GM23248 (cell line): ENCODE data around the gene NUP214.

Source experiments
- EZH2 ChIP-seq: fragments of 200-600 bp; sonication (generic); IDR thresholded peaks from 2 replicates; pipeline ENCODE4 v1.6.1; 2018; ENCODE audit warnings: antibody characterized with exemption, mild to moderate bottlenecking; ENCODE audit not compliant: insufficient read depth, poor library complexity, severe bottlenecking
- EZH2phosphoT487 ChIP-seq: fragments of 200-600 bp; sonication (generic); IDR thresholded peaks from 2 replicates; pipeline ENCODE4 v1.6.1; 2018; ENCODE audit warnings: antibody characterized with exemption, moderate library complexity, mild to moderate bottlenecking, low read depth; ENCODE audit not compliant: insufficient read depth

- TF ChIP-seq EZH2: no peak
- no peak for TF ChIP-seq EZH2phosphoT487
Observed at GRCh38 chr9:131091352-131091992, 33.9 kb upstream of the NUP214 start.
